Parietal lobe (tissue), 2 donors: ENCODE results near the gene PPP1R14C. TPM values are rescaled to one million over a fixed set of nuclear protein-coding genes. Genes with fewer than 3 reads are reported as not detected.

ENCODE experiments used
- small RNA-seq: library from RNA; depleted of rRNA; stranded (forward); fragments of <200 nt; gene quantifications from one replicate; pipeline ENCODE3, GENCODE V24; 2014; ENCODE audit warnings: low replicate concordance
- total RNA-seq: library from RNA; depleted of rRNA; stranded (reverse); fragments of >200 nt; gene quantifications from one replicate; pipeline ENCODE4 v1.2.3, GENCODE V29; 2014

PPP1R14C gene, protein sequence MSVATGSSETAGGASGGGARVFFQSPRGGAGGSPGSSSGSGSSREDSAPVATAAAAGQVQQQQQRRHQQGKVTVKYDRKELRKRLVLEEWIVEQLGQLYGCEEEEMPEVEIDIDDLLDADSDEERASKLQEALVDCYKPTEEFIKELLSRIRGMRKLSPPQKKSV
- total RNA-seq, result 35.1 TPM

GRCh38 chr6:150142670-150143515 lies at the start of gene PPP1R14C:
PPP1R14C (plus strand) TSS chr6:150143044; CDS start chr6:150143193, 149 bp downstream.

Small RNA genes lying within 50 kb of the gene (small RNA-seq; reads per million reads assigned to genes)
- not detected for gene RF01210

Other genes starting within 250 kb of the PPP1R14C start
- not detected for gene RAET1E, start 244.9 kb upstream of the PPP1R14C start, total RNA-seq
- gene RAET1G, start 219.9 kb upstream of the PPP1R14C start, total RNA-seq, result not detected
- 3.4 TPM for gene ULBP2, start 201.0 kb upstream of the PPP1R14C start, total RNA-seq
- gene ULBP1, start 179.1 kb upstream of the PPP1R14C start, total RNA-seq, result 1.9 TPM
- gene RAET1L, start 117.5 kb upstream of the PPP1R14C start, total RNA-seq, result not detected
- 6.3 TPM for gene ULBP3, start 73.9 kb upstream of the PPP1R14C start, total RNA-seq
- not detected for gene IYD, start 226.0 kb downstream of the PPP1R14C start, total RNA-seq